Skeletal muscle cell (primary cell): Measurements from ENCODE around the gene PTGDR2.

Source experiments
- DNase-seq: peaks from one replicate; pipeline ENCODE4 v3.0.0-alpha.2; 2010; ENCODE audit warnings: low read depth
- H3K4me3 ChIP-seq: 2 replicates; pipeline ENCODE4 v1.5.1; 2011; ENCODE audit warnings: low read depth, mild to moderate bottlenecking, control low read depth, low read length, moderate library complexity

Gene PTGDR2

GRCh38 chr11:60862171-60862570 is 6.4 kb upstream of the PTGDR2 start:
- H3K4me3 ChIP-seq = no peak overlapping the region
- DNase-seq = no peak

- no peak overlapping the region for H3K4me3 ChIP-seq
Measured at GRCh38 chr11:60860943-60861342, 5.2 kb upstream of the PTGDR2 start.

GRCh38 chr11:60859616-60860250 is 4.0 kb upstream of the PTGDR2 start:
- no peak overlapping the region for H3K4me3 ChIP-seq
- DNase-seq = no peak

More at GRCh38 chr11:60860943-60861342, 5.2 kb upstream of the PTGDR2 start:
- peak; percentile 69 for DNase-seq

GRCh38 chr11:60858731-60859464 is 3.1 kb upstream of the PTGDR2 start:
- H3K4me3 ChIP-seq = no peak overlapping the region
- DNase-seq = no peak

- H3K4me3 ChIP-seq = no peak overlapping the region
- DNase-seq = no peak
Measured at GRCh38 chr11:60858236-60858635, 2.5 kb upstream of the PTGDR2 start.

- no peak for DNase-seq
- no peak overlapping the region for H3K4me3 ChIP-seq
Measured at GRCh38 chr11:60857378-60858232, 1.9 kb upstream of the PTGDR2 start.

- no peak overlapping the region for H3K4me3 ChIP-seq
Measured at GRCh38 chr11:60854847-60855725, 664 bp downstream of the PTGDR2 start.

GRCh38 chr11:60854140-60854846 is 1.5 kb downstream of the PTGDR2 start:
- DNase-seq = no peak
- H3K4me3 ChIP-seq = no peak overlapping the region

More at GRCh38 chr11:60854847-60855725, 664 bp downstream of the PTGDR2 start:
- DNase-seq = no peak

GRCh38 chr11:60852982-60853950 is 2.5 kb downstream of the PTGDR2 start:
- no peak for DNase-seq
- H3K4me3 ChIP-seq = no peak overlapping the region

- DNase-seq = no peak
- no peak overlapping the region for H3K4me3 ChIP-seq
Measured at GRCh38 chr11:60852117-60852981, 3.4 kb downstream of the PTGDR2 start.

- no peak for DNase-seq
- no peak overlapping the region for H3K4me3 ChIP-seq
Measured at GRCh38 chr11:60851327-60852104, 4.2 kb downstream of the PTGDR2 start.

- DNase-seq = no peak
- H3K4me3 ChIP-seq = no peak overlapping the region
Measured at GRCh38 chr11:60849641-60850520, 5.9 kb downstream of the PTGDR2 start.

- H3K4me3 ChIP-seq = no peak overlapping the region
- no peak for DNase-seq
Measured at GRCh38 chr11:60848714-60849151, 7.0 kb downstream of the PTGDR2 start.

GRCh38 chr11:60847896-60848295 is 7.9 kb downstream of the PTGDR2 start:
- no peak for DNase-seq
- no peak overlapping the region for H3K4me3 ChIP-seq

- H3K4me3 ChIP-seq = no peak overlapping the region
- no peak for DNase-seq
Measured at GRCh38 chr11:60847281-60847680, 8.5 kb downstream of the PTGDR2 start.
